ENCODE data around the gene GALNT11. TPM values are rescaled to one million over a fixed set of nuclear protein-coding genes. Genes with fewer than 3 reads are reported as not detected.

GALNT11 gene
- polyA plus RNA-seq, 1 donor (not counting 4 experiments of a cell fraction or from before 2014, with no cell fraction given), result 42.3 TPM

GRCh38 chr7:152127229-152127628, 101.8 kb downstream of the GALNT11 start:
- Histone ChIP-seq H3K9me3 (ENCODE audit: control insufficient read depth, low read depth, low read length) (no peaks in the 10 kb centered on the region), H3K9me1 (ENCODE audit: control insufficient read depth, extremely low read depth, insufficient read depth, low read length) (no peaks in the 10 kb centered on the region), H3K27me3 (ENCODE audit: control insufficient read depth, extremely low read depth, insufficient read depth, low read length) (no peaks in the 10 kb centered on the region), H3K36me3 (ENCODE audit: control insufficient read depth in 2 of 2, extremely low read depth in 1 of 2, insufficient read depth in 2 of 2, low read length in 2 of 2) (peaks cover 8 to 22% of the 10 kb centered on the region in 2 experiments), H2AFZ (ENCODE audit: control insufficient read depth, low read length) (no peak overlapping the region), H4K20me1 (ENCODE audit: control insufficient read depth, extremely low read depth, insufficient read depth, low read length) (no peaks in the 10 kb centered on the region), H3K4me3 (ENCODE audit: control insufficient read depth in 2 of 3, extremely low read depth in 1 of 3, insufficient read depth in 2 of 3, low read depth in 1 of 3, low read length in 3 of 3) (no peak overlapping the region), H3K9ac (ENCODE audit: control insufficient read depth, extremely low read depth, insufficient read depth, low read length) (no peak overlapping the region), H3K27ac (ENCODE audit: control insufficient read depth, insufficient read depth, low read length) (no peak overlapping the region), H3K79me2 (ENCODE audit: control insufficient read depth, insufficient read depth, low read length) (no peaks in the 10 kb centered on the region), H3K4me2 (ENCODE audit: control insufficient read depth, extremely low read depth, insufficient read depth, low read depth, low read length) (no peak overlapping the region), H3K4me1 (ENCODE audit: control insufficient read depth, extremely low read depth, insufficient read depth, low read length) (no peaks in the 10 kb centered on the region)
- DNase-seq (ENCODE audit: low read depth, low spot score) (no peak), FAIRE-seq (no peak)
- TF ChIP-seq EZH2 (IDR thresholded peaks at IDR 0.05; ENCODE audit: low read length), result no peak
- TF ChIP-seq CTCF (optimal IDR thresholded peaks at IDR 0.05 in 1 of 3, IDR thresholded peaks at IDR 0.05 in 1 of 3, conservative IDR thresholded peaks at IDR 0.05 in 1 of 3; ENCODE audit: extremely low read depth in 1 of 3, insufficient read depth in 2 of 3, low read length in 3 of 3), result no peak
- dilution Hi-C loops (cut with MboI; ENCODE audit: extremely low pct_ligation_motif_present, low sequenced_read_pairs), result no loop called here

- no peaks in the 10 kb centered on the region for H3K9me3 ChIP-seq (ENCODE audit: control insufficient read depth, low read depth, low read length)
- no peak overlapping the region for H3K4me2 ChIP-seq (ENCODE audit: control insufficient read depth, extremely low read depth, insufficient read depth, low read depth, low read length)
- H3K4me1 ChIP-seq (ENCODE audit: control insufficient read depth, extremely low read depth, insufficient read depth, low read length), result no peaks in the 10 kb centered on the region
- no peaks in the 10 kb centered on the region for H3K9me1 ChIP-seq (ENCODE audit: control insufficient read depth, extremely low read depth, insufficient read depth, low read length)
- no peaks in the 10 kb centered on the region for H3K79me2 ChIP-seq (ENCODE audit: control insufficient read depth, insufficient read depth, low read length)
- DNase-seq (ENCODE audit: low read depth, low spot score) (no peak), FAIRE-seq (no peak)
- H3K36me3 ChIP-seq (ENCODE audit: control insufficient read depth in 2 of 2, extremely low read depth in 1 of 2, insufficient read depth in 2 of 2, low read length in 2 of 2), result peaks cover 5 to 28% of the 10 kb centered on the region in 2 experiments
- no peak overlapping the region for H2AFZ ChIP-seq (ENCODE audit: control insufficient read depth, low read length)
- H4K20me1 ChIP-seq (ENCODE audit: control insufficient read depth, extremely low read depth, insufficient read depth, low read length), result no peaks in the 10 kb centered on the region
- dilution Hi-C loops (cut with MboI; ENCODE audit: extremely low pct_ligation_motif_present, low sequenced_read_pairs), result no loop called here
- H3K9ac ChIP-seq (ENCODE audit: control insufficient read depth, extremely low read depth, insufficient read depth, low read length), result no peak overlapping the region
- no peak overlapping the region for H3K27ac ChIP-seq (ENCODE audit: control insufficient read depth, insufficient read depth, low read length)
- no peak for TF ChIP-seq EZH2 (IDR thresholded peaks at IDR 0.05; ENCODE audit: low read length)
- no peak for TF ChIP-seq CTCF (optimal IDR thresholded peaks at IDR 0.05 in 1 of 3, IDR thresholded peaks at IDR 0.05 in 1 of 3, conservative IDR thresholded peaks at IDR 0.05 in 1 of 3; ENCODE audit: extremely low read depth in 1 of 3, insufficient read depth in 2 of 3, low read length in 3 of 3)
- H3K4me3 ChIP-seq (ENCODE audit: control insufficient read depth in 2 of 3, extremely low read depth in 1 of 3, insufficient read depth in 2 of 3, low read depth in 1 of 3, low read length in 3 of 3), result no peak overlapping the region
- H3K27me3 ChIP-seq (ENCODE audit: control insufficient read depth, extremely low read depth, insufficient read depth, low read length), result no peaks in the 10 kb centered on the region
Measured at GRCh38 chr7:152128252-152128651, 102.8 kb downstream of the GALNT11 start.
